ENCODE measurements around the gene LAP3.
A peak's percentile ranks its signal among the peaks of the same experiment; 100 is the strongest.
"Not testable (repeated sequence)": the region's sequence is repeated elsewhere in the genome, so short reads cannot be mapped to it uniquely, and the experiment has no call there.

The LAP3 gene

DNA sequence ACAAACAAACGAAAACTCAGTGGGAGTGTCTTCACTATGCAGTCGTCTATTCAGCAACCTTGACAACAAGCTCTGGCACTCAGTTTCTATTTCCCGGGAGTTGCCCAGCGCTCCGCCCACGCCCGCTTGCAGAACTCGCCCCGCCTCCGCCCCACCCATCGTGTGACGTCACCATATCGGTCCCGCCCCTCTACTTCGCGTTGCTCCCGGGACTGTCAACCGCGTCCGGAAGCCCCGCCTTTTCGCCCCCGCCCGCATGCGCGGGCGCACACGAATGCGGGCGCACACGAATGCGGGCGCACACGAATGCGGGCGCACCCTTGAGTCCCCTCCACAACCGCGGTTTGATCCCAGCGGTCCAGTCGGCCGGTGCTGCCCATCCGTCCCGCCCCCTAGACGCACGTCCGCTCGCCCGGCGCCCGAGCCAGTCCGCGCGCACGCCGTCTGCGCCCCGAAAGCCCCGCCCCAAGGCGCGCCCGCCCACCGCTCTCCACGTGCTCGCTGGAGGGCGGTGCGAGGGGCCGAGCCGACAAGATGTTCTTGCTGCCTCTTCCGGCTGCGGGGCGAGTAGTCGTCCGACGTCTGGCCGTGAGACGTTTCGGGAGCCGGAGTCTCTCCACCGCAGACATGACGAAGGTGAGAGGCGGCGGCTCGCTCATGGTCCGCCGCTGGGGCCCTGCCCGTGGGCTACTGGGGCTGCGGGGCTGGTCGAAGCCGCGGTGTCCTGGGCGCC, at the start of gene LAP3:
LAP3 (plus strand) TSS at position 267 of the 733 bp plus-strand sequence; CDS start at position 535, 268 bp downstream.
- DNase-seq: peak; percentile 99

DNA sequence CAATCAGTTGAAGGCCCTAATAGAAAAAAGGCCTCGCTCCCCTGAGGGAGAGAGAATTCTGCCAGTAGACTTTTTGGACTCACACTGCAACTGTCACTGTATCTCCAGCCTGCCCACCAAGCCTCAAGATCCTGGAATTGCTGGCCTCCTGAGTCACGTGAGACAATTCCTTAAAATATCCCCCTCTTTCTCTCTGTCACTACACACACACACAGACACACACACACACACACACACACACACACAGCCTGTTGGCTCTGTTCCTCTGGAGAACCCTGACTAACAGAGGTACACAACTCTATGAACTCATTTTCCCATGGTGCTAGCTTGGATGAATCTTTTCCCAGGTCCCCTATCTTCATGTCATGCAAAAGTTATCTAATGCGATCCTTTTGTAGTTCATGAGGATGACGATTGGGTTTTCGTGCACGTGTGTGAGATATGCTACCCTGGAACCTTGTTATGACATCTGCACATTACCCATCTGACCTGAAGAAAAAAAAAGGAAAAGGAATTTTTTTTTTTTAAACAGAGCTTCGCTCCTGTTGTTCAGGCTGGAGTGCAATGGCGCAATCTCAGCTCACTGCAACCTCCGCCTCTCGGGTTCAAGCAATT, 48.3 kb upstream of the LAP3 start:
- peak in 1 of 3 donors; percentile 10 for DNase-seq

DNA sequence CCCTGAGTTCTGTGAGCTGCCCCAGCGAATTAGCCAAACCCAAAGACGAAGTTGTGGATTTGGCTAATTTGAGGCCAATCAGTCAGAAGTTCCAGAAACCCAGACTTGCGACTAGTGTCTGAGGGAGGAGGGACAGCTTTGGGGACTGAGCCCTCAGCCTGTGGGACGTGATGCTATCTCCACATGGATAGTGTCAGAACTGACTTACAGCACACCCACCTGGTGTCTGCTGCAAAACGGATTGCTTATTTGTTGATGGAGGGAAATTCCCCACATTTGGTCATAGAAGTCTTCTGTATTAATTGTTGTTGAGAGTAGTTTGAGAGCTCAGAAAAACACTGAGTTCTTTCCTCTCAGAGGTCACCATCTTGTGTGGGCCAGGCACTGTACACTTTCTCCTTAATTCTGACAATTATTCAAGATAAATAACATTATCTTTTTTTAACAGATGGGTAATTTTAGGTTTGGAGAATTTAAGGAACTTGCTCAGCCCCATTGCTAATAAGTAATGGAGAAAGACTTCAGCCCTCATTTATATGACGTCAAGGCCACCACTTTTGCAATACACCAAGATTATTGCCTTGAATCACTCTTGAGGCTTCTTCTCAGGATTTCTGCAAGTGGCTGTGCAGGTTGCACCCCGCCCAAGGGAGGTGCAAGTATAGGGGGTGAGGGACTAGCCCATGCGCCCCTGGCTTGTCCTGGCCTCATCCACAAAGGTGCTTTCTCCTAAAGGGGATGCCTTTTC, 45.3 kb upstream of the LAP3 start:
- peak; percentile 47 to 73 (median 48) for DNase-seq

DNA sequence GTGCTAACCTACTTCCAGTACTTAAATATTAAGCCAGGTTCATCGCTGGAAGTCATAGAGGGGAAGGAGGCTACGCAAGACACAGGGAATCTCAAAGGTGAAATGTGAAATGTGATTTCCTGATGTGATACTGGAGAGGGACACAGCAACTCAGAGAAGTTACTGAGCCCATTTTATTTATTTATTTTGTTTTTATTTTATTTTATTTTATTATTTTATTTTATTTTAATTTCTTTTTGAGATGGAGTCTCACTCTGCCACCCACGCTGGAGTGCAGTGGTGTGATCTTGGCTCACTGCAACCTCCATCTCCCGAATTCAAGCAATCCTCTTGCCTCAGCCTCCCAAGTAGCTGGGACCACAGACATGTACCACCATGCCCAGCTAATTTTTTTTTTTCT, 42.3 kb upstream of the LAP3 start:
- no peak for DNase-seq

DNA sequence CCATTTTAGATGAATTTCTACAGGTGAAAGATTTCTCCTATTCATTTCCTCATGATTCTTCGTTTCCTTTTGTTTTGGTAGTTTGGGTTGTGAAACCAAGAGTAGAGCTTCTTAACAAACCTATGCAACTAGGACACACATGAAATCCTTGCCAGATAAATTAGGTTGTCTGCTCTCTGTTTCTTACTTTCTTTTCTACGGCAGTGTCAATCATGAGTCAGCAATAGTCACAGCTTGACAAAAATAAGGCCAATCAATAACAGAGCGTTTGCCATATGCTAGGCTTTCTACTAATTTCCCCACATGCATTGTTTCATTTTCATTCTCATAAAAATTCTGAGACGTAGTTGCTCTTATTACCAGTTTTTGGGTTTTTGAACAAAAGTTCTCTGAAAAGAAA, 41.8 kb upstream of the LAP3 start:
- DNase-seq: peak in 1 of 3 donors; percentile 17

DNA sequence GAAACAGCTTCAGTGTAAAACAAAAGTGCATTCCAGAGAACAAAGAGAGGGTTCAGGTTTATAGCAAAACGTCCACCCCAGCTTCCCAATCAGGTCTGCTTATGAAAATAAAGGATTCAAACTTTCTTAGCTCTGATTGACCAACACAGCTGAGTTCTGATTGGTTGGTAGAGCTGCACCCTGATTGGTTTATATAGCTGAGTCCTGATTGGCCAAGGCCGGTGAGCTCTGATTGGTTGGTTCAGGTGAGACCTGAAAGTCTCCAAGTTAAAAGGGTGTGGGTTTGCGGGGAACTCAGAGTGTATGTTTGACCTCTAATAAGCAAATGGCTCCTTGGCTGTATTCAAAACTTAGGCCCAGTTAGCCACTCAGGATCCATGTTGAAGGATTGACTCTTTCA, 41.1 kb upstream of the LAP3 start:
- DNase-seq: peak in 1 of 3 donors; percentile 17

DNA sequence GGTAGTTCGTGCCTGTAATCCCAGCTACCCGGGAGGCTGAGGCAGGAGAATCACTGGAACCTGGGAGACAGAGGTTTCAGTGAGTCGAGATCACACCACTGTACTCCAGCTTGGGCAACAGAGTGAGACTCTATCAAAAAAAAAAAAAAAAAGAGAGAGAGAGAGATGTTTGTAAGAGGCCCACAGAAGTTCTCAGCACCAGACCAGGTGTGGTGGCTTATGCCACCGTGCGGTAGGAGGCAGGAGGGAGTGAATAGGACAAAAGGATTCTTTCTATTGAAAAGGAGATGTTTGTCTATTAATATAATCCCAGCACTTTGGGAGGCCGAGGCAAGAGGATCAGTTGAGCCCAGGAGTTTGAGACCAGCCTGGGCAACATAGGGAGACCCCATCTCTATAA, 39.9 kb upstream of the LAP3 start:
- DNase-seq: not testable (repeated sequence)

DNA sequence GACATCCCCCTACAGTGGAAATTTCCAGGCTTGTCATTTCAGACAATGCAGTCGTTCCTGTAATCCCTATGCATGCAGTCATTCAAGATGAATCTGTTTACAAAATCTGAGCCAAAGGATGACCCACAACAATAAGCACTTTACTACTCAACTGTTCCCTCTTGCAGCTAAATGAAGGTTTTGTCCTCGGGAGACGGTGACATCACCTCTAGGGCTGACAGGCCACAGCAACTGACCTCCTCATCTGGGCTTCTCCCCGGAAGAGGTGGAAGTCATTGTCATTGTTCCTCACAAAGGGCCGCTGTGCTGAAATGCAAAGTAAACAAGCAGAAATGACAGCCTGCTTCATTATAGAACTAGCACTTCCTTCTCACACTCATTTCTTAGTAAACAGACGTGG, 32.8 kb upstream of the LAP3 start:
- peak; percentile 76 to 83 (median 78) for DNase-seq

DNA sequence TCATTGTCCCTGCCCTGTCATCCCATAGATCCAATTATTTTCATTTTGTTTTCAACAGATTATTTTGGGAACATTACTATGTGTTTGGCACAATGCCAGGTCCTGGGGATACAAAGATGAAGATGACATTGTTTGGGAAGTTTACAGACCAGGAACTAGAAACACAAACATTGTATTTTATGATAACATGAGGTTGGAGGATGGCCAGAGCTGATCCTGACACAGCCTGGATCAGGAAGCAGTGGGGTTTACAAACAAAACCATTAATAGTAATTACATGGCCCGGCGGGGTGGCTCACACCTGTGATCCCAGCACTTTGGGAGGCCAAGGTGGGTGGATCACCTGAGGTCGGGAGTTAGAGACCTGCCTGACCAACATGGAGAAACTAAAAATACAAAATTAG, 32.2 kb upstream of the LAP3 start:
- DNase-seq: no peak

DNA sequence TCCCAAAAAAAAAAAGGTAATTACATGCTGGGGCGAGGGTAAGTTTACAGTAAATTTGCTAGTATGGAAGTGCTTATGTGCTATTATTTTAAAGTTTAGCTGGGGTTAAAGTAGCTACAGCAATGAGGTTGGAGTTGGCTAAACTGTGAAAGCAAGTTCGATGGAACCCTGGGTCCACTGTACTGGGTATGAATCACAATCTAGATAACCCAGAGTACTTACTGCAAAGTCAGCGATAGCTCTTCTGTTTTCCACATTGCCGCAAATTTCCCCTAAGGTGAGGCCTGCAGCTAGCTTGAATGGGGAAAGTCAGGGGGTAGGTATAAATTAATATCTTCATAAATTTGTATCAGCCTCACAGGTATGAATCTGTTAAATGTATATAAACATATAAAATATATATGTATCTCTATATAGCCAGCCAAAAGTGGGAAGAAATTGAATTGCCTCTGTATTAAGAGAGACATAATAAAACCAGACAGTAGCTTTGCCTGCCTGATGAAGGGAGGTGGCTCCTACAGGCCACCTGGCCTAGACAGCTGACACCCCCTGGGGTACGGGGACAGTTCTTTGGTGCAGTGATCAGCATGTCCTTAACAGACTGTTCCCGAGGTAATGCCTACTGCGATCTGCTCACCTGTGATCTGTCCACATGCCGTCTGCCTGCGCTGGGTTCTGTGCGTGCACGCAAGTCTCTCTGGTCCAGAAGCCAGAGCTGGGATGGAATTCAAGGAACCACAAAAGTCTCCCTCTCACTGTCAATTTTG, 31.4 kb upstream of the LAP3 start:
- no peak for DNase-seq

DNA sequence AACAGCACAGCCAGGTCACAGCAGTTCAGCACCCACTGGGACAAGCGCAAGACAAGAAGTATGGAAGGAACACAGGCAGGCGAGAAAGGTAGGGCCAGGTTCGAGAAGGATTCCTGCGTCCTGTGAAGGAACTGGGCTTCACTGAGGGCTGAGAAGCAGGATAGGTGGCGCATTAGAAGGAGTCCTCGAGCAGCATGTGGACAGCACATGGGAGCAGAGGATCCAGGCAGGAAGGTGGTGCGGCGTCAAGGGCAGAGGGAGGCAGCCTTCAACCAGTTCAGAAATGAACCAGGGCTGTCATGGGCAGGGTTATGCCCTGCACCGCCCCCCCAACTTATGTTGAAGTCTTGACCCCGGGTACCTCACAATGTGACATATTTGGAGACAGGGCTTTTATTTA, 30.8 kb upstream of the LAP3 start:
- no peak for DNase-seq

DNA sequence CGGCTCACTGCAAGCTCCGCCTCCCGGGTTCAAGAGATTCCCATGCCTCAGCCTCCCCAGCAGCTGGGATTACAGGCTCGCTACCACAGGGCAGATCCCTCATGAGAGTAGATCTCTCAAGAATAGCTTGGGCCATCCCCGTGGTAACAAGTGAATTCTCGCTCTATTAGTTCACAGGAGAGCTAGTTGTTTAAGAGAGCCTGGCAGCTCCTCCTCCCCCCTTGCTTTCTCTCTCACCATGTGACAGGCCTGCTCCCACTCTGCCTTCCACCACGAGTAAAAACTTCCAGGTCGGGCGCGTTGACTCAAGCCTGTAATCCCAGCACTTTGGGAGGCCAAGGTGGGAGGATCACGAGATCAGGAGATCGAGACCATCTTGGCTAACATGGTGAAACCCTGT, 30.3 kb upstream of the LAP3 start:
- no peak for DNase-seq

DNA sequence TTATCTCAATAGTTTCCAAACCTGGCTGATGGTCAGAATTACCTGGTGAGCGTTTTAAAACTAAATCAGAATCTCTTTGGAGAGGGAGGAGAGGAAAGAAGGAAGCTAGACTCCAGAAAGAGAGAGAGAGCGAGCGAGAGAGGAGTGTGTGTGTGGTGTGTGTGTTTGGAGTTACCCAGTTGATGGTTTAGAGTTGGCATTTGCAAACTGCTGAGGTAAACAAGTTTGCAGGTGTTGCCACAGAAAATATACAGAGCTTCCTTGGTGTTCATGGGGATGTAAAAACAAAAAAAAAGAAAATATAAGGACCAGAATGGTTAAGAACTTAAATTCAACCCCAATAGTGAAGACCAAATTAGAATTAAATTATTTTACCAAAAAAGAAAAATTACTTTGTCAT, 26.4 kb upstream of the LAP3 start:
- no peak for DNase-seq

DNA sequence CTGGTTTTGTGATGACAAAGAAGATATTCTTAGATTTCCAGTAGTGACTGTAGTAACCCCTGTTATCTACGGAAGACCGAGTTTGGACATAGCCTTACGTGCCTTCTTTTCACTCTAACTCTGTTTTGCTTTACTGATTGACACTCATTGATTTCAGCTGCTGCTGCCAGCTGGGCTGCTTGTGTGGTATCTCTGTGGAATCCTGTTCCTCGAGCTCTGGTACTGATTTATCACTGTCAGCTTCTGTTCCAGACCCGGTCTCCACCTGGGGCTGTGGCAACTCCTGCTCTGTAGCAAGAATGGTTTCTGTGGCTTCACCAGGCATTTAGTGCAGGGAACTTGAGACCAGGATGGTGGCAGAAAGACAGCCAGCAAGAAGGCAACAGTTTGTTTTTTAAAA, 24.6 kb upstream of the LAP3 start:
- DNase-seq: no peak

DNA sequence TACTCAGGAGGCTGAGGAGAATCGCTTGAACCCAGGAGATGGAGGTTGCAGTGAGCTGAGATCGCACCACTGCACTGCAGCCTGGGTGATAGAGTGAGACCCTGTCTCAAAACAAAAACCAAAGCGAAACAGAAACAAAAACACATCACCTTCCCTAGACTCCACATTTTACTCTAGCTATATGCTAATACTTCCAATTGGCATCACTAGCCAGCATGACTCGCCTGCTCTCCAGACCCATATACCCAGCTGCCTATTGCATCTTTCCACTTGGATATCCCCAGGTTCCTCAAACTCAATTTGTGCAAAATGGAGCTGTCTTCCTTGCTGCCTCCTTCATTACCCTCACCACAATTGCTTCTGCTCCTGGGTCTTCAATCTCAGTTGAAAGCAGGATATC, 22.4 kb upstream of the LAP3 start:
- DNase-seq: peak in 2 of 3 donors; percentile 20 to 26

DNA sequence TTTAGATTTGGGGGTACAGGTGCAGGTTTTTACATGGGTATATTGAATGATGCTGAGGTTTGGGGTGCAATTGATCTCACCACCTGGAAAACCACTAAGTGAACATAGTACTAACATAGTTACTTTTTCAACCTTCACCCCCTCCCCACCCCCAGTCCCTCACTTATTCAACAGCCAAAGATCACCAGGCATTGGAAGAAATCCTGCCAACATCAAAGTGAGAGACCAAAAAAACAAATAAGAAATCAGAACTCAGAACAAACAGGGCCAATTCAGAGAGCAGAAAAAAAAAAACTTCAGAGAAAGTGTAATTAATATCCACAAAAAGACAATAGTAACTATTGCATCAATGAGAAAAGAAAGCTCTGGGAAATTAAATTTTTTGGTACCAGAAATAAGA, 20.5 kb upstream of the LAP3 start:
- DNase-seq: no peak

DNA sequence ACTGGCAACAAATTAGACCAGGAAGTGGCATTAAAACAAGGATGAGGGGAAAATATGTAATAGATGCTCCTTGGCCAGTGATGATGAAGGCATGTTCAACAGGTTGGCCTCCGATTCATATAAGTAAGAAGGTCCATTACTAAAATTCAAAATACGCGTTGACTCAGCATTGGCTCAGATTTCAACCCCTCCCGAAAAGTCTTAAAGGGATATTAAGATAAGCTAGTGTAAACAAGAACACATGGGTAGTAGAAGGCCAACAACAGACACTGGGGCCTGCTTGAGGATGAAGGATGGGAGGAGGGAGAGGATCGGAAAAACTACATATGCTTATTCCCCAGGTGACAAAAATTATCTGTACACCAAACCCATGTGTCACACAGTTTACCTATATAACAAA, 19.1 kb upstream of the LAP3 start:
- no peak for DNase-seq

DNA sequence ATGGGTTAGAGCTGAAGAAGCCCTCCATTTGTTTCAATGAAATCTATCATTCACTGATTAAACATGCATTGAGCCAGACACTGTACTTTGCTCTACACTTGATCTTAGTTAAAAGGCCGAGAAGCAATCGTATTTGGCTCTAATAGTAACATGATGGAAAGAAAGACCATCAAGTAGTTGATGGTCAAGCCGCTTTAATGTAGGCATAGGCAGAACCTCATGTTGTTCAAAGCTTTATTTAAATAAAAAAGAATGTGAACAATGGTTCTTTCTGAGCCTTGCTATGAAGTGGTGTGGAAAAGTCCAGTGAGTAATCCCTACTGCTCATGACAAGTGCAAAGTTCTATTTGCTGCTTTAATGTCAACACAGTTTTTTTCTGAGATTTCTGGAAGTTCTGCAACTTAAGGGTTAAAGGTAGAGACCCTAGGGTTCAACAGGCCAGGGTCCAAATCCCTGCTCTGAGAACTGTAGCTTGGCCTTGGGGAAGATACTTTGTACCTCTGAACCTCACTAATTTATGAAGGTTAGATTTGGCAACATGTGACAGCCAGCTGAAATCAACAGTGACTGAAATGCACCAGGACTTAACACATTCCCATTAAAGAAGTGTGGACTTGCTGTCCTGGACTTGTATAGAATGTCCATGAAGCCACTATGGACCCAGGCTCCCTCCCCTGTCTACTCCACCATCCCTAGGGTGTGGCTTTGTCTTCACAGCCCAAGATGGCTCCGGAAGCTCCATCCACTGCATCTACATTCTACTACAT, 17.9 kb upstream of the LAP3 start:
- no peak for DNase-seq

DNA sequence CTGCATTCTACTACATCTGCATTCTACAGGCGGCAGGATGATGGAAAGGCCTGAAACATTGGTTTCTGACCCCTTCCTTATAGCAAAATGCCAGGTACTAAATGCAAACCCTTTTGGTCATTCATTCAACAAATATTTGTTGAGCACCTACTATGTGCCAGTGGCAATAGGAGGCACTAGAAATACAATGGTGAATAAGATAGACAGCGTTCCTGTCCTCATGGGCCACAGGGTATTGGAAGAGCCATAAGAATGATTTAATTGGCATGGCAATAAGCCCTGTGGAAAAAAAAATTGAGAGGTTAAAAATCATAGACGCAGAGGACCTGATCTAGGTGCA, 17.3 kb upstream of the LAP3 start:
- DNase-seq: no peak

DNA sequence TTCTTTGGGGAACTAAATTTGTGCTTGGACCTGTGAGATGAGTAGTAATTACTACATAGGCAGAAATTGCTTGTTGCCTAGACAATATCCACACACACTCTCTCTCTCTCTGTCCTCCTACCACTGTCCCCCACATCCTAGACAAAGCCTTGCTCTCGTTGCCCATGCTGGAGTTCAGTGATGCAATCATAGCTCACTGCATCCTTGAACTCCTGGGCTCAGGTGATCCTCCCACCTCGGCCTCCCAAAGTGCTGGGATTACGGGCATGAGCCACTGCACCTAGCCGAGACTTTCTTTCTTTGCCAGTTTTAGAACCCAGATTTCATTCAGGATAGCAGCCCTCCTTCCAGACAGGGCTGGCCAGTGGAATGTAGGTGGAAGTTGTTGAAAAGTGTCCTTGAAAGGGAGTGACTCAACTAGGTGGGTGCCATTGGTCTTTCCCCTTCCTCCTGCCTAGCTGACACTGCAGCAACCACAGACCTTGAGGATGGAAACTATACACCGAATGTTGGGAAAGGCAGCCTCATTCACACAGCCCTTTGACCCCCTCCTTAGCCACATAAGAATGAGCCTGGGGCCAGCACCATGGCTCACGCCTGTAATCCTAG, 16.8 kb upstream of the LAP3 start:
- no peak for DNase-seq

DNA sequence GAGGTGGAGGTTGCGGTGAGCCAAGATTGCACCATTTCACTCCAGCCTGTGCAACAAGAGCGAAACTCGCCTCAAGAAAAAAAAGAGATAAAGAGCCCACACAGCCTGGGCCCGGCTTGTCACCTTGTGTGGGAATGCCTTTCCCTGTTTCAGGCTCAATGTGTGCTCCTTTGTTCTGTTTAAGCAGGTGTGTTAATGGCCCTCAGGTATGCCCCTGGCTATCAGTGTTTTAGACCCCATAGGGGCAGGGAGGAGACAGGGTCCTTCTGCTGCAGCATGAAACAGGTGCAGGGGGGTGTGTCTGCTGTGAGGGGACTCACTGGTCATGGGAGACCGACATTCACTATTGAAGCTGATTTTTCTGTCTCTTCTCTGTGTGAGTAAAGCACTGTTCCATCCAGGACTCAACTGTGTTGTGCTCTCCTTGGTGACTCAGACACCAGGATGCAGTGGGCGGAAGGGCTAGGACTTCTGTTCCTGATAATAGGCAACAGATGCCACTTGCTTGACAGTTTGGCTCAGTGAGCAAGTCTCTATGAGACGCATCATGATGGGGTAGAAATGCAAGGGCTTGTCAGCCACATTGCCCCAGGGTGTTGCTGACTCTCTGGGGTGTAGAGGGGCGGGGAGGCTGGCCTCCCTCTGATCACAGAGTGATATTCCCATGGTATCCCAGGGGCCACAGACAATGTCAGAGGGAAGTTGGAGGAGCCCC, 15.6 kb upstream of the LAP3 start:
- peak; percentile 78 to 88 (median 84) for DNase-seq
